PFSK-1 (cell line): ENCODE results near the gene SUPT6H.

ENCODE experiments used
- POLR2AphosphoS5 ChIP-seq: IDR thresholded peaks from 2 replicates; pipeline ENCODE4 v1.6.1; 2012; ENCODE audit warnings: low read depth, mild to moderate bottlenecking, control low read depth, low read length, moderate library complexity
- TAF1 ChIP-seq: IDR thresholded peaks from 2 replicates; pipeline ENCODE4 v1.6.1; 2012; ENCODE audit warnings: low read length, control low read depth, borderline replicate concordance; ENCODE audit not compliant: insufficient read depth
- TF ChIP-seq, protein P1 (sequence below), 2 experiments: IDR thresholded peaks; 2 replicates each; pipeline versions ENCODE4 v1.6.1 to v1.8.0; 2011 to 2012; ENCODE audit warnings: low read depth in 2 of 2, low read length in 2 of 2, control low read depth in 1 of 2, inconsistent platforms in 1 of 2, mild to moderate bottlenecking in 1 of 2, moderate library complexity in 1 of 2; ENCODE audit not compliant: insufficient read depth in 1 of 2

DNA sequence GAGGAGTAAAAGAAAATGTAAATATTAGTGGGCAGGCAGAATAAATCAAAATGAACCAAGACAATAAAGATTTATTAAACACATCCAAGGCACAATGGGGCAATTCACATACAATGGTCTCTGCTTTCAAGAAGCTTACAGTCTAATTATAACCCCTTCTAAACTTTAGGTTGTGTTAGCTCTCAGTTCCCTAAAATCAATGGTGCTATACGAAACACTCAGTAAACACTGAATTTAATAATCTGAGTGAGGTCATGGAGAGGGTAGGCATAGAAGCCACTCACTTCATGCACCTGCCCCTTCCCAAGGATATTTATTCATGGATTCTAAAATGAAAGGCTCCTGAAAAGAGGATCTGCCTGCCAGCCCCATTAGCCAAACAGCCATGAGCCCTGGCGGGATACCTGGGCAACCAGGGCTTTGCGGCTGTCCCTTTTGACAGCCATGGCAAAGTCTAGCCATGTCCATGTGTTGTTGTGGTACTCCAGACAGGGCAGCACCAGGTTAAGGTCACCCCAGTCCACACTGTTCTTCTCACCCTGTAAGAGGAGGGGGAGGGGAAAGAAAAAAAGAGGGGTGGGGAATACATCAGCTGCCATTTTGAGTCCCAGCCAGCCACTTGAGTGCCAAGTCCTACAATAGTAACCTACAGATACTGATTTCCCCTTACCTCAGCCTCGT, 46.6 kb upstream of the SUPT6H start:
- TF ChIP-seq POLR2AphosphoS5 = no peak
- TF ChIP-seq, protein P1, sequence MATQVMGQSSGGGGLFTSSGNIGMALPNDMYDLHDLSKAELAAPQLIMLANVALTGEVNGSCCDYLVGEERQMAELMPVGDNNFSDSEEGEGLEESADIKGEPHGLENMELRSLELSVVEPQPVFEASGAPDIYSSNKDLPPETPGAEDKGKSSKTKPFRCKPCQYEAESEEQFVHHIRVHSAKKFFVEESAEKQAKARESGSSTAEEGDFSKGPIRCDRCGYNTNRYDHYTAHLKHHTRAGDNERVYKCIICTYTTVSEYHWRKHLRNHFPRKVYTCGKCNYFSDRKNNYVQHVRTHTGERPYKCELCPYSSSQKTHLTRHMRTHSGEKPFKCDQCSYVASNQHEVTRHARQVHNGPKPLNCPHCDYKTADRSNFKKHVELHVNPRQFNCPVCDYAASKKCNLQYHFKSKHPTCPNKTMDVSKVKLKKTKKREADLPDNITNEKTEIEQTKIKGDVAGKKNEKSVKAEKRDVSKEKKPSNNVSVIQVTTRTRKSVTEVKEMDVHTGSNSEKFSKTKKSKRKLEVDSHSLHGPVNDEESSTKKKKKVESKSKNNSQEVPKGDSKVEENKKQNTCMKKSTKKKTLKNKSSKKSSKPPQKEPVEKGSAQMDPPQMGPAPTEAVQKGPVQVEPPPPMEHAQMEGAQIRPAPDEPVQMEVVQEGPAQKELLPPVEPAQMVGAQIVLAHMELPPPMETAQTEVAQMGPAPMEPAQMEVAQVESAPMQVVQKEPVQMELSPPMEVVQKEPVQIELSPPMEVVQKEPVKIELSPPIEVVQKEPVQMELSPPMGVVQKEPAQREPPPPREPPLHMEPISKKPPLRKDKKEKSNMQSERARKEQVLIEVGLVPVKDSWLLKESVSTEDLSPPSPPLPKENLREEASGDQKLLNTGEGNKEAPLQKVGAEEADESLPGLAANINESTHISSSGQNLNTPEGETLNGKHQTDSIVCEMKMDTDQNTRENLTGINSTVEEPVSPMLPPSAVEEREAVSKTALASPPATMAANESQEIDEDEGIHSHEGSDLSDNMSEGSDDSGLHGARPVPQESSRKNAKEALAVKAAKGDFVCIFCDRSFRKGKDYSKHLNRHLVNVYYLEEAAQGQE (IDR thresholded peaks at IDR 0.05; ENCODE audit: insufficient read depth in 1 of 2, low read depth in 2 of 2, low read length in 2 of 2) = no peak
- TF ChIP-seq TAF1 = no peak
